Measurements from ENCODE around the gene TEX51. TPM values are rescaled to one million over a fixed set of nuclear protein-coding genes. Genes with fewer than 3 reads are reported as not detected.
A peak's percentile ranks its signal among the peaks of the same experiment; 100 is the strongest.

Gene TEX51
- total and polyA plus RNA-seq, 2 donors (not counting 3 experiments of a cell fraction or from before 2014, with no cell fraction given), result not detected

- Histone ChIP-seq H3K9ac (replicated peaks; ENCODE audit: extremely low read depth, insufficient read depth, low read length) (no peak overlapping the region), H4K20me1 (replicated peaks; ENCODE audit: control insufficient read depth, extremely low read depth, insufficient read depth, low read length) (no peaks in the 10 kb centered on the region), H3K9me1 (replicated peaks; ENCODE audit: control insufficient read depth, extremely low read depth, insufficient read depth, low read length) (no peaks in the 10 kb centered on the region), H3K36me3 (ENCODE audit: control insufficient read depth in 2 of 2, extremely low read depth in 1 of 2, insufficient read depth in 2 of 2, low read length in 2 of 2) (no peaks in the 10 kb centered on the region), H2AFZ (ENCODE audit: low read depth, low read length) (no peak overlapping the region), H3K27me3 (ENCODE audit: control insufficient read depth in 2 of 2, insufficient read depth in 2 of 2, low read length in 2 of 2) (no peaks in the 10 kb centered on the region), H3K4me3 (replicated peaks in 1 of 3; ENCODE audit: insufficient read depth in 1 of 3, low read depth in 1 of 3, low read length in 3 of 3) (no peak overlapping the region), H3K27ac (ENCODE audit: insufficient read depth, low read depth, low read length) (no peak overlapping the region), H3K4me1 (ENCODE audit: control insufficient read depth, extremely low read depth, insufficient read depth, low read length) (no peaks in the 10 kb centered on the region), H3K9me3 (replicated peaks; ENCODE audit: control insufficient read depth, insufficient read depth, low read length) (no peaks in the 10 kb centered on the region), H3K79me2 (ENCODE audit: control insufficient read depth, insufficient read depth, low read length) (no peaks in the 10 kb centered on the region), H3K4me2 (ENCODE audit: insufficient read depth, low read length) (no peak overlapping the region)
- ChIA-PET CTCF (no interaction called here), POLR2A (no interaction called here)
- FAIRE-seq (no peak), DNase-seq (ENCODE audit: low read depth, low spot score) (no peak)
- no TSS peak for BruUV-seq (replicated peaks)
- intact Hi-C loops (cut with micrococcal nuclease) (no loop called here), dilution Hi-C loops (cut with MboI; ENCODE audit: extremely low pct_ligation_motif_present, low sequenced_read_pairs) (no loop called here)
- no peak for TF ChIP-seq POLR2AphosphoS5 (IDR thresholded peaks at IDR 0.05; ENCODE audit: insufficient read depth, low read depth, low read length)
These were observed 13.6 kb upstream of the TEX51 start for GRCh38 chr2:126884861-126885750.

DNA sequence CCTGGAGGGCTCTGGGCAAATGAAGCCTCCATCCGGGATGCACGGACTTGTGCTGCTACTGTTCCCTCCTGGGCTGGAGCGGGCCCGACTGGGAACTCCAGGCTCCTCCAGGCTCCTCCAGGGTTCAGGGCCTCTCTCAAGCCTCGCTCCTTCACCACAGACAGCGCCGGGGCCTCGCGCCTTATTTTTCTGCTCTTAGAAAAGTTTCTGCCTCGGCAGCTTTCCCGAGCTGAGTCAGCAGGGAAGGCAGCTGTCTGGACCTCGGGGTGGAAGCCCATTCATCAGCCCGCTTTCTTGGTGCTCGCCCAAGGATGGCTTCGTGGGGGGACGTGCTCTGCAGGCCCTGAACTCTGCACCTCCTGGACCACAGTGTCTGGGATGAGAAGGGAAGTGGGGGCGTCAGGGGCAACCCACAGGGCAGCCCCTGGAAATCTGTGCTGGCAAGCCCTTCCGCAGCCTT, 12.9 kb upstream of the TEX51 start:
- Histone ChIP-seq H3K9me3 (replicated peaks; ENCODE audit: control insufficient read depth, insufficient read depth, low read length) (no peaks in the 10 kb centered on the region), H3K9me1 (replicated peaks; ENCODE audit: control insufficient read depth, extremely low read depth, insufficient read depth, low read length) (no peaks in the 10 kb centered on the region), H2AFZ (ENCODE audit: low read depth, low read length) (peak overlapping the region; percentile 67), H3K4me3 (replicated peaks in 1 of 3; ENCODE audit: insufficient read depth in 1 of 3, low read depth in 1 of 3, low read length in 3 of 3) (no peak overlapping the region), H3K79me2 (ENCODE audit: control insufficient read depth, insufficient read depth, low read length) (no peaks in the 10 kb centered on the region), H3K27ac (ENCODE audit: insufficient read depth, low read depth, low read length) (no peak overlapping the region), H3K4me1 (ENCODE audit: control insufficient read depth, extremely low read depth, insufficient read depth, low read length) (no peaks in the 10 kb centered on the region), H3K9ac (replicated peaks; ENCODE audit: extremely low read depth, insufficient read depth, low read length) (no peak overlapping the region), H3K36me3 (ENCODE audit: control insufficient read depth in 2 of 2, extremely low read depth in 1 of 2, insufficient read depth in 2 of 2, low read length in 2 of 2) (no peaks in the 10 kb centered on the region), H3K27me3 (ENCODE audit: control insufficient read depth in 2 of 2, insufficient read depth in 2 of 2, low read length in 2 of 2) (no peaks in the 10 kb centered on the region), H3K4me2 (ENCODE audit: insufficient read depth, low read length) (no peak overlapping the region), H4K20me1 (replicated peaks; ENCODE audit: control insufficient read depth, extremely low read depth, insufficient read depth, low read length) (no peaks in the 10 kb centered on the region)
- FAIRE-seq (no peak), DNase-seq (ENCODE audit: low read depth, low spot score) (no peak)
- dilution Hi-C loops (cut with MboI; ENCODE audit: extremely low pct_ligation_motif_present, low sequenced_read_pairs) (no loop called here), intact Hi-C loops (cut with micrococcal nuclease) (loop anchor here (1.0 kb wide), 1 partner anchor 165 kb away; no protein-coding TSS in a partner anchor)
- ChIA-PET POLR2A (no interaction called here), CTCF (interaction anchor here (1.2 kb wide), 1 partner anchor 86 kb away, joined by 4 read pairs; no protein-coding TSS in a partner anchor)
- BruUV-seq (replicated peaks), result no TSS peak
- TF ChIP-seq MAX (IDR thresholded peaks at IDR 0.05; ENCODE audit: insufficient read depth, insufficient read length), result no peak
- TF ChIP-seq POLR2A (IDR thresholded peaks at IDR 0.05; ENCODE audit: low read depth, low read length), result no peak
- no peak for TF ChIP-seq GATA2 (IDR thresholded peaks at IDR 0.05; ENCODE audit: insufficient read depth, insufficient read length, low read depth, low read length)
- TF ChIP-seq MYC (IDR thresholded peaks at IDR 0.05; ENCODE audit: low read depth, low read length), result no peak
- no peak for TF ChIP-seq JUN (IDR thresholded peaks at IDR 0.05; ENCODE audit: borderline replicate concordance, insufficient read depth, insufficient read length, low read depth)
- no peak for TF ChIP-seq POLR2AphosphoS5 (IDR thresholded peaks at IDR 0.05; ENCODE audit: insufficient read depth, low read depth, low read length)
- TF ChIP-seq EZH2 (IDR thresholded peaks at IDR 0.05; ENCODE audit: borderline replicate concordance, low read depth, low read length, severe bottlenecking), result no peak
- TF ChIP-seq, protein P1, sequence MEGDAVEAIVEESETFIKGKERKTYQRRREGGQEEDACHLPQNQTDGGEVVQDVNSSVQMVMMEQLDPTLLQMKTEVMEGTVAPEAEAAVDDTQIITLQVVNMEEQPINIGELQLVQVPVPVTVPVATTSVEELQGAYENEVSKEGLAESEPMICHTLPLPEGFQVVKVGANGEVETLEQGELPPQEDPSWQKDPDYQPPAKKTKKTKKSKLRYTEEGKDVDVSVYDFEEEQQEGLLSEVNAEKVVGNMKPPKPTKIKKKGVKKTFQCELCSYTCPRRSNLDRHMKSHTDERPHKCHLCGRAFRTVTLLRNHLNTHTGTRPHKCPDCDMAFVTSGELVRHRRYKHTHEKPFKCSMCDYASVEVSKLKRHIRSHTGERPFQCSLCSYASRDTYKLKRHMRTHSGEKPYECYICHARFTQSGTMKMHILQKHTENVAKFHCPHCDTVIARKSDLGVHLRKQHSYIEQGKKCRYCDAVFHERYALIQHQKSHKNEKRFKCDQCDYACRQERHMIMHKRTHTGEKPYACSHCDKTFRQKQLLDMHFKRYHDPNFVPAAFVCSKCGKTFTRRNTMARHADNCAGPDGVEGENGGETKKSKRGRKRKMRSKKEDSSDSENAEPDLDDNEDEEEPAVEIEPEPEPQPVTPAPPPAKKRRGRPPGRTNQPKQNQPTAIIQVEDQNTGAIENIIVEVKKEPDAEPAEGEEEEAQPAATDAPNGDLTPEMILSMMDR (IDR thresholded peaks at IDR 0.05; ENCODE audit: extremely low read depth in 1 of 2, insufficient read depth in 1 of 2, low read depth in 1 of 2, low read length in 2 of 2), result no peak

Measured in endothelial cell of umbilical vein (primary cell).